HepG2 (cell line): Measurements from ENCODE around the gene INPP5K. TPM values are rescaled to one million over a fixed set of nuclear protein-coding genes. Genes with fewer than 3 reads are reported as not detected.

Experiments used
- ATAC-seq: fragments of 200-7000 bp; cut with Tn5 transposase; 3 replicates; pipeline ENCODE4 v1.9.1; 2020; ENCODE audit warnings: mild to moderate bottlenecking, moderate library complexity
- BruUV-seq: library from RNA; stranded (reverse); fragments of 400-500 nt; replicated peaks from 2 replicates; lab custom pipeline; 2021; lab: Mats Ljungman, UMichigan
- CTCF ChIA-PET: fragments of 300-600 bp; formaldehyde crosslinking; extraction: SDS; loops from one replicate; lab custom pipeline; 2021; ENCODE audit warnings: low total read pairs, inconsistent platforms, low intra/inter-chr PET ratio; lab: Yijun Ruan, JAX
- POLR2A ChIA-PET: fragments of 350-600 bp; sonication (Branson Sonifier 250); formaldehyde crosslinking; loops from one replicate; lab custom pipeline; 2020; ENCODE audit warnings: antibody characterized with exemption, inconsistent platforms; lab: Yijun Ruan, JAX
- DNase-seq: peaks from one replicate; pipeline ENCODE4 v3.0.0-alpha.2; 2015; ENCODE audit warnings: low spot score
- FAIRE-seq: peaks from 3 replicates; lab custom pipeline; 2011; peaks lifted over from hg19 to GRCh38; lab: Jason Lieb, UNC
- H2AFZ ChIP-seq: one replicate; pipeline ENCODE4 v1.6.1; 2011; ENCODE audit warnings: low read length, inconsistent platforms
- H3K27ac ChIP-seq: fragments of 300-600 bp; 3 replicates; pipeline ENCODE4 v1.8.0; 2011; ENCODE audit warnings: mixed run types, mild to moderate bottlenecking, mixed read lengths, low read length, inconsistent platforms; ENCODE audit not compliant: insufficient read depth; ENCODE audit errors: extremely low read length
- H3K27me3 ChIP-seq, 2 experiments: fragments of 200-600 bp in 1 of 2; 2 replicates in 1 of 2; 3 replicates in 1 of 2; pipeline versions ENCODE4 v1.6.0 to v1.8.0; 2011; ENCODE audit warnings: low read length in 2 of 2, mild to moderate bottlenecking in 2 of 2, moderate library complexity in 2 of 2, inconsistent platforms in 1 of 2; ENCODE audit not compliant: insufficient read depth in 2 of 2, control insufficient read depth in 1 of 2
- H3K36me3 ChIP-seq, 2 experiments: fragments of 200-600 bp in 1 of 2; replicated peaks in 1 of 2; 2 replicates in 1 of 2; 3 replicates in 1 of 2; pipeline versions ENCODE4 v1.5.1 to v1.8.0; 2011; ENCODE audit warnings: low read length in 2 of 2, inconsistent platforms in 1 of 2; ENCODE audit not compliant: insufficient read depth in 2 of 2, control insufficient read depth in 1 of 2
- H3K4me1 ChIP-seq: 2 replicates; pipeline ENCODE4 v1.5.1; 2012; ENCODE audit warnings: low read length, inconsistent platforms; ENCODE audit not compliant: insufficient read depth
- H3K4me2 ChIP-seq: 2 replicates; pipeline ENCODE4 v1.6.0; 2011; ENCODE audit warnings: low read depth, low read length, inconsistent platforms
- H3K4me3 ChIP-seq, 3 experiments: fragments of 200-600 bp in 1 of 3; sonication (generic), shearing (Covaris generic) in 1 of 3; replicated peaks in 1 of 3; 2 replicates each; pipeline ENCODE4 v1.5.1; 2011 to 2016; ENCODE audit warnings: low read length in 3 of 3, inconsistent platforms in 2 of 3, low read depth in 2 of 3, mild to moderate bottlenecking in 2 of 3, control low read depth in 1 of 3, mixed read lengths in 1 of 3; ENCODE audit not compliant: insufficient read depth in 1 of 3
- H3K79me2 ChIP-seq: one replicate; pipeline ENCODE4 v1.6.1; 2011; ENCODE audit warnings: low read length, inconsistent platforms; ENCODE audit not compliant: insufficient read depth
- H3K9ac ChIP-seq: 2 replicates; pipeline ENCODE4 v1.6.0; 2011; ENCODE audit warnings: mild to moderate bottlenecking, low read depth, low read length, inconsistent platforms; ENCODE audit not compliant: insufficient read depth
- H3K9me3 ChIP-seq: 2 replicates; pipeline ENCODE4 v1.5.1; 2012; ENCODE audit warnings: mild to moderate bottlenecking, low read length
- H4K20me1 ChIP-seq: 2 replicates; pipeline ENCODE4 v1.6.0; 2011; ENCODE audit warnings: inconsistent platforms, mild to moderate bottlenecking, low read length, moderate library complexity; ENCODE audit not compliant: insufficient read depth
- ARNTL ChIP-seq: sonication (generic); formaldehyde crosslinking; IDR thresholded peaks from 2 replicates; pipeline ENCODE4 v1.4.0; 2020; ENCODE audit warnings: mild to moderate bottlenecking, missing genetic modification reagents
- JUN ChIP-seq: sonication (generic); formaldehyde crosslinking; IDR thresholded peaks from 2 replicates; pipeline ENCODE4 v1.4.0; 2020; ENCODE audit warnings: mild to moderate bottlenecking, missing genetic modification reagents
- LCORL ChIP-seq, 2 experiments: fragments of 450-650 bp in 1 of 2; sonication (generic) in 1 of 2; formaldehyde crosslinking in 1 of 2; IDR thresholded peaks; 2 replicates each; pipeline versions ENCODE4 v1.5.0 to v1.6.1; 2017 to 2020; ENCODE audit warnings: antibody characterized with exemption in 1 of 2, missing genetic modification reagents in 1 of 2
- MAFG ChIP-seq: sonication (generic); formaldehyde crosslinking; IDR thresholded peaks from 2 replicates; pipeline ENCODE4 v1.5.1; 2020; ENCODE audit warnings: mild to moderate bottlenecking, missing genetic modification reagents
- NPAS2 ChIP-seq: sonication (generic); formaldehyde crosslinking; IDR thresholded peaks from 2 replicates; pipeline ENCODE4 v1.8.0; 2022; ENCODE audit warnings: mild to moderate bottlenecking, missing genetic modification reagents, borderline replicate concordance
- POLR2AphosphoS5 ChIP-seq: IDR thresholded peaks from 2 replicates; pipeline ENCODE4 v1.6.1; 2012; ENCODE audit warnings: low read depth, low read length
- PTBP1 ChIP-seq: fragments of 200-400 bp; formaldehyde crosslinking; IDR thresholded peaks from 2 replicates; pipeline ENCODE4 v1.6.1; 2018; ENCODE audit warnings: low read length, low read depth; ENCODE audit not compliant: poor library complexity, severe bottlenecking
- SYNCRIP ChIP-seq: fragments of 200-400 bp; formaldehyde crosslinking; IDR thresholded peaks from 2 replicates; pipeline ENCODE4 v1.6.1; 2018; ENCODE audit warnings: mild to moderate bottlenecking, low read depth, low read length; ENCODE audit not compliant: insufficient read depth
- WIZ ChIP-seq: sonication (generic); formaldehyde crosslinking; IDR thresholded peaks from 2 replicates; pipeline ENCODE4 v1.5.1; 2020; ENCODE audit warnings: mild to moderate bottlenecking, missing genetic modification reagents
- ZFAT ChIP-seq: sonication (generic); formaldehyde crosslinking; conservative IDR thresholded peaks from 2 replicates; pipeline ENCODE4 v1.8.1; 2023; ENCODE audit warnings: missing genetic modification reagents, inconsistent platforms
- ZNF124 ChIP-seq: sonication (generic); formaldehyde crosslinking; IDR thresholded peaks from 2 replicates; pipeline ENCODE4 v1.4.0; 2020; ENCODE audit warnings: missing genetic modification reagents
- ZNF326 ChIP-seq: sonication (generic); formaldehyde crosslinking; IDR thresholded peaks from 2 replicates; pipeline ENCODE4 v1.4.0; 2020; ENCODE audit warnings: missing genetic modification reagents, borderline replicate concordance
- ZNF850 ChIP-seq: sonication (generic); formaldehyde crosslinking; conservative IDR thresholded peaks from 2 replicates; pipeline ENCODE4 v1.9.0; 2021; ENCODE audit warnings: mild to moderate bottlenecking, missing genetic modification reagents
- WGBS: methylation state at CpG from one replicate; pipeline ENCODE4 v1.1.6; 2017; ENCODE audit warnings: low lambda C conversion rate; 5-methylcytosine and 5-hydroxymethylcytosine counted together
- in situ Hi-C: cut with HindIII; loops from 2 replicates; pipeline ENCODE4 v1.10.0; 2017; ENCODE audit warnings: low pct_unique_long_range_greater_than_20kb; ENCODE audit not compliant: extremely low pct_ligation_motif_present
- intact Hi-C: fragments of 100-400 bp; cut with micrococcal nuclease; formaldehyde crosslinking; loops from one replicate; pipeline ENCODE4 v1.10.0; 2022; ENCODE audit not compliant: unreplicated experiment
- polyA plus RNA-seq, 8 experiments: library from polyadenylated mRNA; depleted of rRNA in 3 of 8; stranded (reverse) in 7 of 8; unstranded in 1 of 8; fragments of >200 nt; fragmentation: Illumina TruSeq in 4 of 8; extraction: Trizol in 4 of 8; gene quantifications; 2 replicates each; pipeline versions ENCODE4 v1.2.1 to v1.2.3, GENCODE V29; 2011 to 2016; ENCODE audit warnings: low read depth in 4 of 8, missing spikeins in 1 of 8, mixed read lengths in 1 of 8; ENCODE audit not compliant: insufficient read depth in 1 of 8
- total RNA-seq, 5 experiments: library from RNA; depleted of rRNA; stranded (reverse); fragments of >200 nt; fragmentation: Illumina TruSeq; extraction: Trizol; gene quantifications; 2 replicates each; pipeline ENCODE4 v1.2.3, GENCODE V29; 2016; ENCODE audit warnings: low read depth in 1 of 5
- TF ChIP-seq, protein P1 (sequence below): sonication (generic); formaldehyde crosslinking; IDR thresholded peaks from 2 replicates; pipeline ENCODE4 v1.5.1; 2020; ENCODE audit warnings: mild to moderate bottlenecking, missing genetic modification reagents, borderline replicate concordance

Gene INPP5K
- total and polyA plus RNA-seq, 2 of the 13 experiments (the other 11 are each of a cell fraction or from before 2014, with no cell fraction given): 4.8 to 9.6 TPM

DNA sequence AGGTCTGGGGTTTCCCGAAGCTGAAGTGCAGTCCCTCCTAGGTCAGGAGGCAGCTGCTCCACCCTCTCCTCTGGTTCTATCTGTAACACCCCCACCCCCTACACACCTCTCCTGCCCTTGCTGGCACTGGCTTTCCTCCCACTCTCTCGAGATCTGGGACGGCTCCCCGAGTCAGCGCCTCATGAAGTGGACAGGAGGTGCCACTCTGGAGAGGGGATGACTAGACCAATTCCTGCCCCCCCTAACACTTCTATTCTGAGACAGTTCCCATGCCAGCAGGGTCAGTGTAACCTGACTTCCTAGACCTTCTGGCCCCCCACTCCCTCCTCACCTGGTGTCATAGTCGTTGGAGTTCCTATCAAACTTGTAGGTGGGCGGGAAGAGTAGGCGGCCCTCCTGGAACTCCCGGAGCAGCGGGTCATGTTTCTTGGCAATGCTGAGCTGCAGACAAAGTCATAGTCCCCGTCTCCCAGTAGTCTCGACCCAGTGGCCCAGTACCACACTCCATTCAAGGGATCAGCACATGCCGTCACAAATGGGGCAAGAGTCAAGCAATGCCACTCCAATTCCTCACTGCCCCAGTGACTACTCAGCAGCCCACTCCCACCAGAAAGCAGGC is 9.7 kb downstream of the INPP5K start:
- ATAC-seq: no peak
- peaks cover 17% of the 10 kb centered on the region for H3K4me1 ChIP-seq
- no peaks in the 10 kb centered on the region for H3K27me3 ChIP-seq
- no peaks in the 10 kb centered on the region for H3K36me3 ChIP-seq
- H3K4me2 ChIP-seq: no peak overlapping the region
- POLR2A ChIA-PET: interaction anchor here (1.0 kb wide), 1 partner anchor 10 kb away, joined by 3 read pairs; the partner anchor contains the start of gene INPP5K
- no peaks in the 10 kb centered on the region for H4K20me1 ChIP-seq
- H3K4me3 ChIP-seq: no peak overlapping the region
- H3K9me3 ChIP-seq: no peaks in the 10 kb centered on the region
- BruUV-seq: no TSS peak
- CTCF ChIA-PET: no interaction called here
- WGBS: 99% methylated on average over 6 of the region's 13 CpGs
- in situ Hi-C loops: no loop called here
- DNase-seq: no peak
- no peak overlapping the region for H3K9ac ChIP-seq
- H3K79me2 ChIP-seq: no peaks in the 10 kb centered on the region
- no peak for TF ChIP-seq PTBP1
- no peak for TF ChIP-seq JUN (CRISPR knock-in tag)
- no peak for TF ChIP-seq MAFG (CRISPR knock-in tag)
- TF ChIP-seq ARNTL (CRISPR knock-in tag): no peak
- TF ChIP-seq POLR2AphosphoS5: no peak
- TF ChIP-seq WIZ: no peak
- TF ChIP-seq SYNCRIP: no peak
- no peak for TF ChIP-seq ZFAT (CRISPR knock-in tag)
- TF ChIP-seq, protein P1, sequence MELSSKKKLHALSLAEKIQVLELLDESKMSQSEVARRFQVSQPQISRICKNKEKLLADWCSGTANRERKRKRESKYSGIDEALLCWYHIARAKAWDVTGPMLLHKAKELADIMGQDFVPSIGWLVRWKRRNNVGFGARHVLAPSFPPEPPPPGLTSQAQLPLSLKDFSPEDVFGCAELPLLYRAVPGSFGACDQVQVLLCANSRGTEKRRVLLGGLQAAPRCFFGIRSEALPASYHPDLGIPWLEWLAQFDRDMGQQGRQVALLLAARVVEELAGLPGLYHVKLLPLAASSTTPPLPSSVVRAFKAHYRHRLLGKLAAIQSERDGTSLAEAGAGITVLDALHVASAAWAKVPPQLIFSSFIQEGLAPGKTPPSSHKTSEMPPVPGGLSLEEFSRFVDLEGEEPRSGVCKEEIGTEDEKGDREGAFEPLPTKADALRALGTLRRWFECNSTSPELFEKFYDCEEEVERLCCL (CRISPR knock-in tag): no peak
- no peak for TF ChIP-seq ZNF326 (CRISPR knock-in tag)
- no peak for TF ChIP-seq ZNF850 (CRISPR knock-in tag)
- TF ChIP-seq NPAS2 (CRISPR knock-in tag): no peak
- no peak for TF ChIP-seq LCORL (IDR thresholded peaks at IDR 0.05)
- no peak for TF ChIP-seq LCORL (CRISPR knock-in tag; IDR thresholded peaks at IDR 0.05)
- TF ChIP-seq ZNF124 (CRISPR knock-in tag): no peak
- intact Hi-C loops: no loop called here
- H2AFZ ChIP-seq: no peak overlapping the region
- H3K27ac ChIP-seq: no peak overlapping the region
- FAIRE-seq: no peak
